Trophoblast cell (in vitro differentiated cells and primary cell): ENCODE data around the gene TCFL5.
A peak's percentile ranks its signal among the peaks of the same experiment; 100 is the strongest.

Experiments
- DNase-seq, 2 donors: peaks; one replicate each; pipeline ENCODE4 v3.0.0-alpha.2; 2016
- H2AFZ ChIP-seq: 2 replicates; pipeline ENCODE4 v1.6.1; 2013; ENCODE audit warnings: low read length, moderate library complexity, mild to moderate bottlenecking; ENCODE audit not compliant: insufficient read depth, poor library complexity
- H2AK5ac ChIP-seq: 2 replicates; pipeline ENCODE4 v1.6.1; 2013; ENCODE audit warnings: mild to moderate bottlenecking, low read length
- H2BK120ac ChIP-seq: 2 replicates; pipeline ENCODE4 v1.6.1; 2013; ENCODE audit warnings: low read length, mild to moderate bottlenecking, moderate library complexity; ENCODE audit not compliant: insufficient read depth, poor library complexity
- H2BK12ac ChIP-seq: 2 replicates; pipeline ENCODE4 v1.6.1; 2013; ENCODE audit warnings: mild to moderate bottlenecking, low read length, moderate library complexity
- H2BK5ac ChIP-seq: 2 replicates; pipeline ENCODE4 v1.6.1; 2013; ENCODE audit warnings: low read length, low read depth, moderate library complexity, mild to moderate bottlenecking; ENCODE audit not compliant: poor library complexity
- H3K14ac ChIP-seq: 2 replicates; pipeline ENCODE4 v1.6.1; 2013; ENCODE audit warnings: mild to moderate bottlenecking, low read length
- H3K18ac ChIP-seq: 2 replicates; pipeline ENCODE4 v1.6.1; 2013; ENCODE audit warnings: mild to moderate bottlenecking, low read length
- H3K23ac ChIP-seq: 2 replicates; pipeline ENCODE4 v1.6.1; 2013; ENCODE audit warnings: low read length
- H3K27ac ChIP-seq: 2 replicates; pipeline ENCODE4 v1.5.1; 2013; ENCODE audit warnings: low read depth, mild to moderate bottlenecking, inconsistent platforms, low read length, moderate library complexity
- H3K27me3 ChIP-seq: 2 replicates; pipeline ENCODE4 v1.6.1; 2013; ENCODE audit warnings: inconsistent platforms, mild to moderate bottlenecking, low read length, moderate library complexity; ENCODE audit not compliant: insufficient read depth
- H3K36me3 ChIP-seq, 2 experiments: 1 replicate in 1 of 2; 2 replicates in 1 of 2; pipeline ENCODE4 v1.6.1; 2013; ENCODE audit warnings: low read length in 2 of 2, mild to moderate bottlenecking in 2 of 2, moderate library complexity in 1 of 2; ENCODE audit not compliant: insufficient read depth in 2 of 2, control insufficient read depth in 1 of 2
- H3K4ac ChIP-seq: 2 replicates; pipeline ENCODE4 v1.6.1; 2013; ENCODE audit warnings: low read depth, mild to moderate bottlenecking, low read length, moderate library complexity
- H3K4me1 ChIP-seq, 2 experiments: 1 replicate in 1 of 2; 2 replicates in 1 of 2; pipeline ENCODE4 v1.6.1; 2013; ENCODE audit warnings: low read length in 2 of 2, mild to moderate bottlenecking in 2 of 2, moderate library complexity in 1 of 2; ENCODE audit not compliant: insufficient read depth in 2 of 2, control insufficient read depth in 1 of 2
- H3K4me2 ChIP-seq: 2 replicates; pipeline ENCODE4 v1.6.1; 2013; ENCODE audit warnings: inconsistent platforms, mild to moderate bottlenecking, low read length, moderate library complexity
- H3K4me3 ChIP-seq: 2 replicates; pipeline ENCODE4 v1.5.1; 2013; ENCODE audit warnings: mild to moderate bottlenecking, low read depth, low read length, inconsistent platforms
- H3K79me1 ChIP-seq: one replicate; pipeline ENCODE4 v1.6.1; 2013; ENCODE audit warnings: low read length
- H3K79me2 ChIP-seq: 2 replicates; pipeline ENCODE4 v1.6.1; 2013; ENCODE audit warnings: low read length, mild to moderate bottlenecking; ENCODE audit not compliant: control insufficient read depth, insufficient read depth, poor library complexity
- H3K9ac ChIP-seq: 2 replicates; pipeline ENCODE4 v1.6.1; 2013; ENCODE audit warnings: mild to moderate bottlenecking, low read length
- H3K9me3 ChIP-seq: 2 replicates; pipeline ENCODE4 v1.6.1; 2013; ENCODE audit warnings: low read depth, mild to moderate bottlenecking, control low read depth, inconsistent platforms, low read length; ENCODE audit not compliant: insufficient read depth
- H4K12ac ChIP-seq: 2 replicates; pipeline ENCODE4 v1.6.1; 2013; ENCODE audit warnings: low read depth, mild to moderate bottlenecking, low read length, moderate library complexity
- H4K8ac ChIP-seq: 2 replicates; pipeline ENCODE4 v1.6.1; 2013; ENCODE audit warnings: low read depth, mild to moderate bottlenecking, low read length, moderate library complexity
- H4K91ac ChIP-seq: one replicate; pipeline ENCODE4 v1.6.1; 2013; ENCODE audit warnings: low read depth, mild to moderate bottlenecking, low read length, moderate library complexity
- WGBS: extraction: QIAGEN DNeasy Blood & Tissue Kit; methylation state at CpG from one replicate; pipeline ENCODE4 v1.1.7; 2013; ENCODE audit warnings: missing lambda C conversion rate; ENCODE audit not compliant: insufficient read length, insufficient coverage; ENCODE audit errors: extremely low coverage; 5-methylcytosine and 5-hydroxymethylcytosine counted together

TCFL5 gene

GRCh38 chr20:62880147-62880934 is 18.7 kb upstream of the TCFL5 start:
- no CpG with 5 or more reads among the region's 37 CpGs for WGBS
- no peak overlapping the region for H2BK5ac ChIP-seq
- H3K9ac ChIP-seq: no peak overlapping the region

GRCh38 chr20:62879275-62880146 is 17.9 kb upstream of the TCFL5 start:
- Histone ChIP-seq H2BK12ac (no peak overlapping the region), H3K27me3 (no peaks in the 10 kb centered on the region), H2AK5ac (no peak overlapping the region), H3K36me3 (peaks cover 38 to 39% of the 10 kb centered on the region in 2 experiments), H2BK5ac (no peak overlapping the region), H2BK120ac (no peak overlapping the region), H3K14ac (no peak overlapping the region), H3K9me3 (peaks cover 2% of the 10 kb centered on the region), H3K4me1 (peaks cover under 1 to 4% of the 10 kb centered on the region in 2 experiments), H3K4ac (no peak overlapping the region), H3K27ac (no peak overlapping the region), H4K8ac (no peak overlapping the region), H3K18ac (no peak overlapping the region), H3K79me1 (no peaks in the 10 kb centered on the region), H3K23ac (no peak overlapping the region), H3K4me2 (no peak overlapping the region), H4K12ac (no peak overlapping the region), H3K9ac (no peak overlapping the region), H4K91ac (no peak overlapping the region), H2AFZ (no peak overlapping the region), H3K79me2 (no peaks in the 10 kb centered on the region), H3K4me3 (no peak overlapping the region)
- no peak for DNase-seq
- WGBS: no CpG with 5 or more reads among the region's 80 CpGs

More at GRCh38 chr20:62880147-62880934, 18.7 kb upstream of the TCFL5 start:
- H4K8ac ChIP-seq: no peak overlapping the region
- H3K79me1 ChIP-seq: no peaks in the 10 kb centered on the region
- no peak overlapping the region for H3K4ac ChIP-seq
- H2AFZ ChIP-seq: no peak overlapping the region
- H4K12ac ChIP-seq: no peak overlapping the region
- H3K27me3 ChIP-seq: no peaks in the 10 kb centered on the region
- H3K18ac ChIP-seq: no peak overlapping the region
- peaks cover 0 to 3% of the 10 kb centered on the region in 2 experiments for H3K4me1 ChIP-seq
- H3K23ac ChIP-seq: no peak overlapping the region
- H4K91ac ChIP-seq: no peak overlapping the region
- peaks cover 39 to 41% of the 10 kb centered on the region in 2 experiments for H3K36me3 ChIP-seq
- H3K79me2 ChIP-seq: no peaks in the 10 kb centered on the region
- H2BK120ac ChIP-seq: no peak overlapping the region
- no peak overlapping the region for H3K4me2 ChIP-seq
- peaks cover 2% of the 10 kb centered on the region for H3K9me3 ChIP-seq
- DNase-seq: no peak
- H3K14ac ChIP-seq: no peak overlapping the region
- H2AK5ac ChIP-seq: no peak overlapping the region
- H3K4me3 ChIP-seq: no peak overlapping the region
- no peak overlapping the region for H3K27ac ChIP-seq
- no peak overlapping the region for H2BK12ac ChIP-seq

- no peaks in the 10 kb centered on the region for H3K27me3 ChIP-seq
- H3K79me1 ChIP-seq: no peaks in the 10 kb centered on the region
- H3K9ac ChIP-seq: no peak overlapping the region
- no peak overlapping the region for H4K12ac ChIP-seq
- H2AFZ ChIP-seq: no peak overlapping the region
- no peak overlapping the region for H2AK5ac ChIP-seq
- H3K23ac ChIP-seq: no peak overlapping the region
- peaks cover 4 to 7% of the 10 kb centered on the region in 2 experiments for H3K4me1 ChIP-seq
- no peak overlapping the region for H3K4ac ChIP-seq
- H2BK5ac ChIP-seq: no peak overlapping the region
- H3K4me2 ChIP-seq: no peak overlapping the region
- no peaks in the 10 kb centered on the region for H3K79me2 ChIP-seq
- no CpG with 5 or more reads among the region's 20 CpGs for WGBS
- H2BK120ac ChIP-seq: no peak overlapping the region
- H3K4me3 ChIP-seq: no peak overlapping the region
- peak; percentile 55 to 68 for DNase-seq
- H3K36me3 ChIP-seq: peaks cover 38 to 39% of the 10 kb centered on the region in 2 experiments
- H4K91ac ChIP-seq: no peak overlapping the region
- no peak overlapping the region for H4K8ac ChIP-seq
- no peak overlapping the region for H3K27ac ChIP-seq
- H3K9me3 ChIP-seq: peaks cover 2% of the 10 kb centered on the region
- H3K18ac ChIP-seq: no peak overlapping the region
- H2BK12ac ChIP-seq: no peak overlapping the region
- H3K14ac ChIP-seq: no peak overlapping the region
Measured at GRCh38 chr20:62878244-62879038, 16.8 kb upstream of the TCFL5 start.
